Measurements from ENCODE around the gene ABLIM3.
"Not testable (repeated sequence)": the region's sequence is repeated elsewhere in the genome, so short reads cannot be mapped to it uniquely, and the experiment has no call there.

The ABLIM3 gene

GRCh38 chr5:149186506-149186905 is 45.2 kb downstream of the ABLIM3 start:
- no peaks in the 10 kb centered on the region for H3K9me2 ChIP-seq (replicated peaks; ENCODE audit: low read depth, low read length)
- H3K27me3 ChIP-seq (ENCODE audit: insufficient read depth, low read length, poor library complexity, severe bottlenecking), result no peaks in the 10 kb centered on the region
- H3K4me3 ChIP-seq (ENCODE audit: low read length, poor library complexity, severe bottlenecking), result no peak overlapping the region
- H3K36me3 ChIP-seq (ENCODE audit: insufficient read depth, low read length), result no peaks in the 10 kb centered on the region
- H4K20me1 ChIP-seq (ENCODE audit: insufficient read depth, low read length, poor library complexity, severe bottlenecking), result no peaks in the 10 kb centered on the region
- no peaks in the 10 kb centered on the region for H3F3A ChIP-seq (ENCODE audit: low read depth)
- no peak overlapping the region for H3K4me2 ChIP-seq (ENCODE audit: low read depth, low read length, poor library complexity, severe bottlenecking)
- no peaks in the 10 kb centered on the region for H3K4me1 ChIP-seq (ENCODE audit: insufficient read depth, low read length, poor library complexity, severe bottlenecking)
- no peak overlapping the region for H3K9ac ChIP-seq (ENCODE audit: low read depth, low read length, poor library complexity, severe bottlenecking)
- TF ChIP-seq CTCF (conservative IDR thresholded peaks at IDR 0.05; ENCODE audit: low read length) (no peak), EZH2phosphoT487 (IDR thresholded peaks at IDR 0.05; ENCODE audit: borderline replicate concordance) (no peak)
- no peak overlapping the region for H2AFZ ChIP-seq (ENCODE audit: low read length)
- no peaks in the 10 kb centered on the region for H3K79me2 ChIP-seq (ENCODE audit: insufficient read depth, low read length)
- no peaks in the 10 kb centered on the region for H3K9me3 ChIP-seq (ENCODE audit: insufficient read depth, low read depth, low read length)

- not testable (repeated sequence) for H3K9ac ChIP-seq (ENCODE audit: low read depth, low read length, poor library complexity, severe bottlenecking); H3K27me3 ChIP-seq (ENCODE audit: insufficient read depth, low read length, poor library complexity, severe bottlenecking); H3K36me3 ChIP-seq (ENCODE audit: insufficient read depth, low read length)
These were observed 46.3 kb downstream of the ABLIM3 start for GRCh38 chr5:149187617-149188016.

GRCh38 chr5:149188383-149188782 is 47.1 kb downstream of the ABLIM3 start:
- no peak overlapping the region for H3K4me2 ChIP-seq (ENCODE audit: low read depth, low read length, poor library complexity, severe bottlenecking)
- TF ChIP-seq CTCF (conservative IDR thresholded peaks at IDR 0.05; ENCODE audit: low read length), result no peak
- TF ChIP-seq EZH2phosphoT487 (IDR thresholded peaks at IDR 0.05; ENCODE audit: borderline replicate concordance), result no peak
- H3K27me3 ChIP-seq (ENCODE audit: insufficient read depth, low read length, poor library complexity, severe bottlenecking), result no peaks in the 10 kb centered on the region
- H2AFZ ChIP-seq (ENCODE audit: low read length), result no peak overlapping the region
- H3K79me2 ChIP-seq (ENCODE audit: insufficient read depth, low read length), result no peaks in the 10 kb centered on the region
- H3K9ac ChIP-seq (ENCODE audit: low read depth, low read length, poor library complexity, severe bottlenecking), result no peak overlapping the region
- H3K4me1 ChIP-seq (ENCODE audit: insufficient read depth, low read length, poor library complexity, severe bottlenecking), result no peaks in the 10 kb centered on the region
- no peaks in the 10 kb centered on the region for H3K9me3 ChIP-seq (ENCODE audit: insufficient read depth, low read depth, low read length)
- H3K36me3 ChIP-seq (ENCODE audit: insufficient read depth, low read length), result no peaks in the 10 kb centered on the region
- H4K20me1 ChIP-seq (ENCODE audit: insufficient read depth, low read length, poor library complexity, severe bottlenecking), result no peaks in the 10 kb centered on the region
- H3K9me2 ChIP-seq (replicated peaks; ENCODE audit: low read depth, low read length), result no peaks in the 10 kb centered on the region
- no peaks in the 10 kb centered on the region for H3F3A ChIP-seq (ENCODE audit: low read depth)
- H3K4me3 ChIP-seq (ENCODE audit: low read length, poor library complexity, severe bottlenecking), result no peak overlapping the region

More at GRCh38 chr5:149187617-149188016, 46.3 kb downstream of the ABLIM3 start:
- H3K79me2 ChIP-seq (ENCODE audit: insufficient read depth, low read length); H3K9me2 ChIP-seq (replicated peaks; ENCODE audit: low read depth, low read length); H3F3A ChIP-seq (ENCODE audit: low read depth); H2AFZ ChIP-seq (ENCODE audit: low read length); H4K20me1 ChIP-seq (ENCODE audit: insufficient read depth, low read length, poor library complexity, severe bottlenecking); H3K4me1 ChIP-seq (ENCODE audit: insufficient read depth, low read length, poor library complexity, severe bottlenecking); H3K4me2 ChIP-seq (ENCODE audit: low read depth, low read length, poor library complexity, severe bottlenecking); H3K4me3 ChIP-seq (ENCODE audit: low read length, poor library complexity, severe bottlenecking); H3K9me3 ChIP-seq (ENCODE audit: insufficient read depth, low read depth, low read length): not testable (repeated sequence)

GRCh38 chr5:149195337-149195887 is 54.1 kb downstream of the ABLIM3 start:
- no peaks in the 10 kb centered on the region for H3K4me1 ChIP-seq (ENCODE audit: insufficient read depth, low read length, poor library complexity, severe bottlenecking)
- H3K9me2 ChIP-seq (replicated peaks; ENCODE audit: low read depth, low read length), result no peaks in the 10 kb centered on the region
- H3F3A ChIP-seq (ENCODE audit: low read depth), result no peaks in the 10 kb centered on the region
- no peaks in the 10 kb centered on the region for H3K9me3 ChIP-seq (ENCODE audit: insufficient read depth, low read depth, low read length)
- H3K27me3 ChIP-seq (ENCODE audit: insufficient read depth, low read length, poor library complexity, severe bottlenecking), result no peaks in the 10 kb centered on the region
- H2AFZ ChIP-seq (ENCODE audit: low read length), result no peak overlapping the region
- no peaks in the 10 kb centered on the region for H3K36me3 ChIP-seq (ENCODE audit: insufficient read depth, low read length)
- H3K4me3 ChIP-seq (ENCODE audit: low read length, poor library complexity, severe bottlenecking), result no peak overlapping the region
- H4K20me1 ChIP-seq (ENCODE audit: insufficient read depth, low read length, poor library complexity, severe bottlenecking), result no peaks in the 10 kb centered on the region
- H3K9ac ChIP-seq (ENCODE audit: low read depth, low read length, poor library complexity, severe bottlenecking), result no peak overlapping the region
- no peaks in the 10 kb centered on the region for H3K79me2 ChIP-seq (ENCODE audit: insufficient read depth, low read length)
- no peak for TF ChIP-seq EZH2phosphoT487 (IDR thresholded peaks at IDR 0.05; ENCODE audit: borderline replicate concordance)
- no peak overlapping the region for H3K4me2 ChIP-seq (ENCODE audit: low read depth, low read length, poor library complexity, severe bottlenecking)
